SU-DHL-6 (cell line): ENCODE data around the gene MCAT.

Experiments
- EZH2phosphoT487 ChIP-seq: fragments of 200-600 bp; sonication (generic), shearing (Covaris generic); conservative IDR thresholded peaks from 2 replicates; pipeline ENCODE4 v1.6.1; 2018; ENCODE audit warnings: mild to moderate bottlenecking, antibody characterized with exemption, low read length, moderate library complexity, mixed read lengths
- TF ChIP-seq, protein P1 (sequence below): fragments of 200-600 bp; sonication (generic); IDR thresholded peaks from one replicate; pipeline ENCODE4 v1.5.1; 2017; ENCODE audit warnings: antibody characterized with exemption, mild to moderate bottlenecking, low read length, moderate library complexity; ENCODE audit not compliant: insufficient read depth, poor library complexity, severe bottlenecking

DNA sequence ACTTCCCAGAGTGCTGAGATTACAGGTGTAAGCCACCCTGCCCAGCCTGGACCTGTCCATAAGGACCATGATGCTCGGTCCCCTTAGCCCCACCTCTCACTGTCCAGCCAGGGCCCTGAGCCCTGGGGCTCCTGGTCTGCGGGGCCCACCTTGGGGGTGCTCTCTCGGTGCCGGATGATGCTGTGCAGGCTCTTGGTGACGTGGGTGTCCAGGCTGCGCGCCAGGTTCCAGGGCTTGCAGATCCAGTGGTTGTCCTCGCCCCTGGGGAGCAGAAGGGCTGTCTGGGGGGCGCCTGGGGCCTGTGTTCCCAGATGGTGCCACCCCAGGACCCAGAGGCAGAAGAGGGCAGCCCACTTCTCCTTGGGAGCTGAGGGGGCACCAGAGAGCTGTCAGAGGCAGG, 30.4 kb upstream of the MCAT start:
- TF ChIP-seq, protein P1, sequence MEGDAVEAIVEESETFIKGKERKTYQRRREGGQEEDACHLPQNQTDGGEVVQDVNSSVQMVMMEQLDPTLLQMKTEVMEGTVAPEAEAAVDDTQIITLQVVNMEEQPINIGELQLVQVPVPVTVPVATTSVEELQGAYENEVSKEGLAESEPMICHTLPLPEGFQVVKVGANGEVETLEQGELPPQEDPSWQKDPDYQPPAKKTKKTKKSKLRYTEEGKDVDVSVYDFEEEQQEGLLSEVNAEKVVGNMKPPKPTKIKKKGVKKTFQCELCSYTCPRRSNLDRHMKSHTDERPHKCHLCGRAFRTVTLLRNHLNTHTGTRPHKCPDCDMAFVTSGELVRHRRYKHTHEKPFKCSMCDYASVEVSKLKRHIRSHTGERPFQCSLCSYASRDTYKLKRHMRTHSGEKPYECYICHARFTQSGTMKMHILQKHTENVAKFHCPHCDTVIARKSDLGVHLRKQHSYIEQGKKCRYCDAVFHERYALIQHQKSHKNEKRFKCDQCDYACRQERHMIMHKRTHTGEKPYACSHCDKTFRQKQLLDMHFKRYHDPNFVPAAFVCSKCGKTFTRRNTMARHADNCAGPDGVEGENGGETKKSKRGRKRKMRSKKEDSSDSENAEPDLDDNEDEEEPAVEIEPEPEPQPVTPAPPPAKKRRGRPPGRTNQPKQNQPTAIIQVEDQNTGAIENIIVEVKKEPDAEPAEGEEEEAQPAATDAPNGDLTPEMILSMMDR = no peak
- no peak for TF ChIP-seq EZH2phosphoT487
